8988T (cell line): ENCODE results near the gene SPTBN4.
"Not testable (repeated sequence)": the region's sequence is repeated elsewhere in the genome, so short reads cannot be mapped to it uniquely, and the experiment has no call there.

Experiments
- DNase-seq: peaks from one replicate; pipeline ENCODE4 v3.0.0; 2011

The SPTBN4 gene

DNA sequence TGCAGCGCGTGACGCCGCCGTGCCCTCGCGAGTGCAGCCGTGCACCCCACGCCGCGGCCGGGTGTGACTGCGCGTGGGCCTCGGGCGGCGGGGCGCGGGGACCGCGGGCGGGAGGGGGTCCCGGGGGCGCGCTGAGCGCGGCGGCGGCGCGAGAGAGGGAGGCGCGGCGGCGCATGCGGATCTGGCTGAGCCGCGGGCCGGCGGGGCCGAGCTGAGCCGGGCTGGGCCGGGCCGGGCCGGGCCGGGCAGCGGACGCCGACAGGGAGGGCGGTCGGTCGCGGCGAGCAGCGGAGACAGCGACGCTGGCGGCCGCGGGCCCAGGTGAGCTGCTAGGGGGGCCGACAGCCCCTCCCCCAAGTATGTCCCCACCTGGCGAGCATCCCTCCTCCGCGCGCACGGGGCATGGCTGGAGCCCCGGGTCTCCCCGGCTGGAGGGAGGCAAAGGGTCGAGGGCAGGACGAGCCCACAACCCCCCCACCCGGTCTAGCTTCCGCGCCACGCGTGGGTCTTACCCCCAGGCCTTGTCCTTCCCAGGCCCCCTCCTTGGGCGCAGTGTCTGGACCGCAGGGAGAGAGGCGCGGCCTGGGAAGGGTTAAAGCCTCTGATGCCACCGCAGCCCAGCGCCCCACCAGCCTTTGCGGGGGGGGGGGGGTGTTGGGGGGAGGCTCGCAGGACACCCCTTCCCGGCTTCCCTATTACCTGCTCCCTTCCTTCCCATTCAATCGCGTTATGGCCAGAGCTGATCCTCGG lies at the start of gene SPTBN4:
Gene SPTBN4 (plus strand): TSS at position 17 of the 750 bp plus-strand sequence. CDS start 5,621 bp downstream, outside the sequence.
- DNase-seq: no peak

DNA sequence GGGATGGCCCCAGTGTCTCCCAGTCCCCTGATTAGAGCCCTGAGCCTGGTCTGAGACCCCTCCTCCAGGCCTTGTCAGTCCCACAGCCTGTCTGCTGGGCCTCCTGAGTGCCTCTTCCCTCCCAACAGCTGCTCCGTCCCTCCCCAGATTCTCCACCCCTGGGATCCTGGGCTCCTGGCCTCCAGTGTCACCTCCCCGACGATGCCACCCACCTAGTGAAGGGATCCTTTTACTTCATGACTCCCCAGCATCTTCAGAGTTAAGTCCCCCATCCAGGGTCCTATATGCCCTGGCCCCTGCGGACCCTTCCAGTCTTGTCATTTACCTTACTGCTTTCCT lies 49.2 kb upstream of the SPTBN4 start:
- DNase-seq: no peak

DNA sequence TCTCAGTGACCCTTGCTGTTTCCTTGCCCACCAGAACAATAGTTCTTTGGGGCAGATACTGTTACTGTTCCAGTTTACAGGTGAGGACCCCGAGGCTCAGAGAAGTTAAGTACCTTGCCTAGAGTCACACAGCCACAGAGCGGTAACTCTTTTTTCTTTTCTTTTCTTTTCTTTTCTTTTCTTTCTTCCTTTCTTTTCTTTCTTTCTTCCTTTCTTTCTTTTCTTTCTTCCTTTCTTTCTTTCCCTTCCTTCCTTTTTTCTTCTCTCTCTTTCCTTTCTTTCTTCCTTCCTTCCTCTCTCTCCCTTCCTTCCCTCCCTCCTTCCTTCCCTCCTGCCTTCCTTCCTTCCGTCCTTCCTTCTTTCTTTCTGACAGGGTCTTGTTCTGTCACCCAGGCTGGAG lies 48.8 kb upstream of the SPTBN4 start:
- no peak for DNase-seq

DNA sequence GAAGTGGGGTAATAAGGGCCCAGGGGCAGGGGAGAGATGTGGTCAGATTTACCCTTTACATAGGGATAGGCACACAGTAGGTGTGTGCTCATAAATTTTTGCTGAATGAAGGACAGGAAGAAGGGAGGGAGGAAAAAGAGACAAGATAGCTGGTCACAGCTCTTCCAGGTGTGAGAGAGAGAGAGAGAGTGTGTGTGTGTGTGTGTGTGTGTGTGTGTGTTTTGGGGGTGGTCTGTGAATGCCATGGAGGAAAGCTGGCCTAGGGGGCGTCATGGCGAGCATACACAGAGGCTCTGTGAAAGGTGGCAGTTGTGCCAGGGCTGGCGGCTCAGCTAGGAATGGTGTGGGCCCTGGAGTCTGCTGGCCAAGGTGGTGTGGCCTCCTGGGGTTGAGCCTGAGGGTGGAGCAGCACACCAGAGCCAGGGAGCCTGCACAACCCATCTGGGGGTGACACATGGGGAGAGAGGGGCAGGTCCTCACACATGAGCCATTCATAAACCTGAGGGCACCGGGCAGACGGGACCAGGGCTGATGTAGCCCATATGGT lies 47.7 kb upstream of the SPTBN4 start:
- DNase-seq: no peak

DNA sequence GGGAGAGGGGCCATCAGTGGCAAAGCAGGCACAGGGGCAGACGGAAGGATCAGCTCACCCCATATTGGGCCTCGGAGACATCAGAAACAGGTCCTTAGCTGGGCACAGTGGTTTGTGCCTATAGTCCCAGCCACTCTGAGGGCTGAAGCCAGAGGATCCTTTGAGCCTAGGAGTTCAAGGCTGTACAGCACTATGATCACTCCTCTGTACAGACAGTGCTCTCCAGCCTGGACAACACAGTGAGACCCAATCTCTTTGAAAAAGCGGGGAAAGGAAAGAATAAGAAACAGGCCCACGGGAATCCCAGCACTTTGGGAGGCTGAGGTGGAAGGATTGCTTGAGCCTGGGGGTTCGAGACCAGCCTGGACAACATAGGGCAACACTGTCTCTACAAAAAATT lies 47.0 kb upstream of the SPTBN4 start:
- DNase-seq: no peak

DNA sequence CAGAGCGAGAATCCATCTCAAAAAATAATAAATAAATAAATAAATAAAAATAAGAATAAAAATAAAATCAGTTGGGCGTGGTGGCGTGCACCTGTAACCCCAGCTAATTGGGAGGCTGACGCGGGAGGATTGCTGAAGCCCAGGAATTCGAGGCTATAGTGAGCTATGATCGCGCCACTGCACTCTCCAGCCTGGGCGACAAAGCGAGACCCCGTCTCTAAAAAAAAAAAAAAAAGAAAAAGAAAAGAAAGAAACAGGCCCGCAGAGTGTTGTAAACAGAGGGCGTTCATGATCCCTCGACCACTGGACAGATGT lies 46.4 kb upstream of the SPTBN4 start:
- no peak for DNase-seq

DNA sequence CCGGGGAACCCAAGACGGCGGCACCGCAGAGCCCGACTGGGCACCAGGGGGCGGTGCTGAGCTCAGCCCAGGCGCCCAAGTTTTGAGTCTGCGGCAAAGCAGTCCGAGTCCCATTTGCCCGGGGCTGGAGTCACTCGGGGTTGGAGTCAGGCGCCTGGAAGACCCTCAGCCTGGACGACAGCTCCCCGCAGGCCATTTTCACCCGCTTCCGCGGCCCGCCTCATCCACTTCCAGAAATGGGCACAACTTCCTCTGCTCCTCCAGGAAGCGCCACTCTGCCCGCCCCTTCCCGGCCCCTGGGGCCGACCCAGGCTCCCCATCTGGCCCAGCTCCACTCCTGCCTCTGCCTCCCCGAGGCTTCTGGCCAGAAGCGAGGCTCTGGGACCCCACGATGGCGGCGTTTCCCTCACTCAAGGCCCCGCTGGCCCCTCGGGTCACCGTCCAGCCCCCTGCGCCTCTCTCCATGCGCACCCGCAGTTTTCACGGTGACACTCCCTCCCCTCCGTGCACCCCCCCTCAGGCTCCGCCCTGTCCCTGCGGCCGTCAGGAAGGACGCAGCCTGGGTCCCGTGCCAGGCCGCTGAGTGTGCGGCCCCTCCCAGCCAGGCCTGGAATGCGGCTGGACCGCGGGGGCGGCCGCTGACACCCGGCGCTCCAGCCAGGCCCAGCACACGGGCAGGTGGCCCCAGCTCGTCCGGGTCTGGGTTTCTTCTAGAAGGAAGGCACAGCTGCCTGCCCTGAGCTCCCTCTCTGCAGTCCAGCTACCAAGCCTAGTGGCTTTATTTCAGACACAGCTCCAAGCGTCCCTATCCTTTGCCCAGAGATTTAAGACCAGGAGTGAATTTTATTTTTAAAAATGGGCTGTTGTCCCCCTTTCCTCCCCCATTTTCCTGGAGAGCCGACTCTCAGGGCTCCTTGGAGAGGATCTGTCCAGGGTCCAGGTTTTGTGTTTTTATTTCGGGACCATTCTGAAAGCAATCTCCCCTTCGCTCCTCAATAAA lies 45.7 kb upstream of the SPTBN4 start:
- DNase-seq: peak; percentile 83

DNA sequence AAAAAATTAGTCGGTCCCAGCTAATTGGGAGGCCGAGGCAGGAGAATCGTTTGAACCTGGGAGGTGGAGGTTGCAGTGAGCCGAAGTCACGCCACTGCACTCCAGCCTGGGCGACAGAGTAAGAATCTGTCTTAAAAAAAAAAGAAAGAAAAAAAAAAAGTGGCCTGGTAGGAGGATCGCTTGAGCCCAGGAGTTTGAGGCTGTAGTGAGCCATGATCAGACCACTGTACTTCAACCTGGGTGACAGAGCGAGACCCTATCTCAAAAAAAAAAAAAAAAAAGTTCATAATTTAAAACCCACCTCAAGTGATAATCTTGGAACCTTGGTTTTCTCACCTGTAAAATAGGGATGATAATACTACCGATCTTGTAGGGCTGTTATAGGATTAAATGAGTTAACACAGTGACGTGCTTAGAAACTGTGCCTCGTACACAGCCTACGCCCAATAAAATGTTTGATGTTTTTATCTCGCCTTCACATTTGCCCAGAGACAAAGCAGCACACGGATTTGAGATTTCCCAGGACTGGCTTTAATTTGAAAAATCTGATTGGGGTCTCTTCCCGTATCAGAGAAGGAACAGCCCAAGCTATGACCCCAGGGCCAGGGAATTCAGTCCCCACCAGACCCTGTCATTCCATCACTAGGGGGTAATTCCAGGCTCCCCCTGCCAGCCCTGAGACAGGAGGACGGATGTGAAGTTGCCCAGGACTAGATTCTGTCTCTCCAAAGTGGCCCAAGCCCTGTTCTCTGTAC lies 44.6 kb upstream of the SPTBN4 start:
- DNase-seq: no peak

DNA sequence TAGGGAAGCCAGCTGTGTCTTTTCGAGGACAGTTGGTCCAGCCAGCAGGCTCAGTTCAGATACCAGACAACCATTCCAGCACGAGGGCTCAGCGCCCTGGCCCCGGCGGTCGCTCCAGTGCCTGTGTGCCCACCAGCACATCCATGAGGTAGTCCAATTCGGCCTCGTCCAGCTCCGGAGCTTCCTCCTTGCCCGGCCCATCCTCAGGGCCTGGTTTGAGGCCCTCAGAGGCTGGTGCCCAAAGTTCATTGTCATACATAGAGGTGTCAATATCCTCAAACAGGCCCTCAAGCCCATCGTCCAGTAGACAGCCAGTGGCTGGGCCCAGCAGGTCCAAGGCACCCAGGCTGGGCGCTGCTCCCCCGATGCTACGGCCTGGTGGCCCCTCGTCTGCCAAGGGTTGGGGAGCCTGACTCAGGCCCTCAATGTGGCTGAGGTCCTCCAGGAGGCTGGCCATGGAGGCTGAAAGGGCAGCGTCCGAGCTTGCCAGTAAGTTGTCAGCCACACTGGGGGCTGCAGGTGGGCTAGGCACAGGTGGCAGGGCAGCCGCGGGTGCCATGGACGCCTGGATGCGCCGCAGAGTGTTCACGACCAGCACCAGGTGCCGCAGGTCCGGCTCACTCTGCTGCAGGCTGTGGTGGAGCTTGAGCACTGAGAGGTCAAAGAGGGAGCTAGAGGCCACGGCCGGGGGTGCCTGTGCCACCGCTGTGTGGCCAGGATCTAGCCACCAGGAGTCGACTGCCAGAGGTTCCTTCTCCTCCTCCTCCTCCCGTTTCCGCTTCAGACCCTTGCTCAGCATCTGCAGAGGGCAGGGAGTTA lies 43.8 kb upstream of the SPTBN4 start:
- no peak for DNase-seq

DNA sequence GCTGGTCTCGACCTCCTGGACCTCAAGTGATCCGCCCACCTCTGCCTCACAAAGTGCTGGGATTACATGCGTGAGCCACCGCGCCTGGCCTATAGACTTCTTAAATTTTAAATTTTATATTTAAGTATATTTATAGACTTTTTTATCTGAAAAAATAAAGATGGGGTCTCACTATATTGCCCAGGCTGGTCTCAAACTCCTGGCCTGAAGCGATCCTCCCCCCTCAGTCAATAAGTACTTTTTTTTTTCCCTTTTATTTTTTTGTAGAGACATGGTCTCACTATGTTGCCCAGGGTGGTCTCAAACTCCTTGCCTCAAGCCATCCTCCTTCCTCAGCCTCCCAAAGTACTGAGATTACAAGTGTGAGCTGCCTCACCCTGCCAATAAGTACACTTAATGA lies 42.9 kb upstream of the SPTBN4 start:
- no peak for DNase-seq

DNA sequence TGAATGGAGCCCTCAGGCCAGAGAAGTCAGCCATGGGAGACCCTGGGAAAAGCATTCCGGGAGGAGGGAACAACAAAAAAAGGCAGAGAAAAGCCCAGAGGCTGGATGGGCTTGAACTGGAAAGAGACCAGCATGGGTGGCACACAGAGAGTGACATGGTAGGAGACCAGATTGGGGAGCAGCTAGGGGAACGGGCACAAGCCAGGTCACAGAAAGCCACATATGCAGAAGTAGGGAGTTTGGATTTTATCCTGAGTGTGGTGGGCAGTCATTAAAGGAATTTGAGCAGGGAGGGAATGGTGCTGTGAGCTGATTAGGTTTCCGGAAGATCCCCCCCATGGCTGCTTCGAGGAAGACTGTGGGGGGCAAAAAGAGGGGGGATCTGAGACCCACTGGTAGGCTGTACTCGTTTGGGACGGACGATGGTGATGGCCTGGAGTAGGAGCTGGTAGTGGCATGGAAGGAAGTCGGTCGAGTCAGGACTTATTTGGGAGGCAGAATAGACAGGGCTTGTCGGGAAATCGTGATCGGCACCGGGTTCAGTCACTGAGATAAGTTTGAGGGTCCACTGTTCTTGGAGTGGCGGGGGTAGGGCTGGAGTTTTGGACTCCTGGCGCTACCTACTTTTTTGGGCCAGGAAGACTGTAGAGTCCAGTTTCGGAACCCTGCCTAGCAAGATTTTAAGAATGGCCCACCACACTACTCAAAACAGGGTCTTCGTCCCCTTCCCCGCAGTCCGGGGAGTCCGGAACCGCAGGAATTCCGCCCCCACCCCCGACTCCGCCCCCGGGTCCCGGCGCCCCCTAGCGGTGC lies 42.0 kb upstream of the SPTBN4 start:
- DNase-seq: no peak

DNA sequence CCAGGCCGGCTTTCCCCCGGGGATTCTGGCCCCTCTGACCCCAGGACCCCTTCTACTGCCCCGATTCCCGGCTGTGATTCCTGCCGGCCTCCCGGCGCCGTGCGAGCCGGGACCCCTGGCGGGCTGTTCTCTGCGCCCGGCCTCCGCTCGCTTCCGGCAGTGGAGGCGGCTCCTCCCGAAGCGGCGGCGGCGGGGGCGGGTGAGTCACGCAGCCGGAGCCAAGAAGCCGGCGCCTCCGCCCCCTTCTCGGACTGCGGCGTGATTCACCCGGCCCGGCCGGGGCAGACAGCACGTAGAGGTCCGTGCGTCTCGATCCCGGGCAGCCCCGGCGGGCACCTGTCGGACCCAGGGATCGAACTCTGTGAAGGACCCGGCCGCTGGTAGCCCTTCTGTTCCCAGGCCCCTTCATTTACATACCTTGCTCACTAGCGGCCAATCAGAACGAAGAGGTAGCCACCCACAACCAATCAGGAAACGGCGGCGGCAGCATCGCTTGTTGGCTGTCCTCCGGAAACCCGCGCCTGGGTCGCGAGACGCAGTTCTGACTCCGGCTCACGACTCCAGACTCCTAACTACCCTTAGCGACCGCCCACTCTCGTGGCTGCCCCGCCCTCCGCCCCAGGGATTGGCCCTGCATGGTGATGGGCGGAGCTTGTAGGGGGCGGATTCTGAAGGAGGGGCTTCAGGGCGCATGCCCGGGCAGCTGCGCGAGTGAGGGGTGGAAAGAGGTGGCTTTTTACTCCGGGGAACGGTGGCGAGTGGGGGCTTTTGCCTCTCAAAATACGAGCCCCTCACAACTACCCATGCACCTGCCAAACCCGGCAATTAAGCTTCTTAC lies 41.1 kb upstream of the SPTBN4 start, which contains the start of gene SERTAD1:
Gene SERTAD1 (minus strand): TSS at position 543 of the 838 bp plus-strand sequence. CDS start 2,446 bp downstream, outside the sequence.
- peak; percentile 83 for DNase-seq

DNA sequence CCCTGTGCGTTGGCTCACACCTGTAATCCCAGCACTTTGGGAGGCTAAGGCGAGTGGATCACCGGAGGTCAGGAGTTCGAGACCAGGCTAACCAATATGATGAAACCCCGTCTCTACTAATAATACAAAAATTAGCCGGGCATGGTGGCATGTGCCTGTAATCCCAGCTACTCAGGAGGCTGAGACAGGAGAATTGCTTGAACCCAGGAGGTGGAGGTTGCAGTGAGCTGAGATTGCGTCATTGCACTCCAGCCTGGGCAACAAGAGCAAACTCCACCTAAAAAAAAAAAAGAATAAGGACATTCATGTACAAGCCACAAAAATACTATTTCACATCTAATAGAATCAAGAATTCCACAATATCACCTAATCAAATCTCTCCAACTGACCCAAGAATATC lies 38.6 kb upstream of the SPTBN4 start:
- not testable (repeated sequence) for DNase-seq

DNA sequence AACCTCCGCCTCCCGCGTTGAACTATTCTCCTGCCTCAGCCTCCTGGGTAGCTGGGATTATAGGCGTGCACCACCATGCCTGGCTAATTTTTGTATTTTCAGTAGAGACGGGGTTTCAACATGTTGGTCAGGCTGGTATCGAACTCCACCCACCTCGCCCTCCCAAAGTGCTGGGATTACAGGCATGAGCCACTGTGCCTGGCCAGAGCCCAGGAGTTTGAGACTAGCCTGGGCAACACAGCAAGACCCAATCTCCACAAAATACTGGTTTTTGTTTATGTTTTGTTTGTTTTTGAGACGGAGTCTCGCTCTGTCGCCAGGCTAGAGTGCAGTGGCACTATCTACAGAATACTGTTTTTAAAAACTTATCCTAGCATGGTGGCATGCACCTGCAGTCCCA lies 36.6 kb upstream of the SPTBN4 start:
- DNase-seq: not testable (repeated sequence)

DNA sequence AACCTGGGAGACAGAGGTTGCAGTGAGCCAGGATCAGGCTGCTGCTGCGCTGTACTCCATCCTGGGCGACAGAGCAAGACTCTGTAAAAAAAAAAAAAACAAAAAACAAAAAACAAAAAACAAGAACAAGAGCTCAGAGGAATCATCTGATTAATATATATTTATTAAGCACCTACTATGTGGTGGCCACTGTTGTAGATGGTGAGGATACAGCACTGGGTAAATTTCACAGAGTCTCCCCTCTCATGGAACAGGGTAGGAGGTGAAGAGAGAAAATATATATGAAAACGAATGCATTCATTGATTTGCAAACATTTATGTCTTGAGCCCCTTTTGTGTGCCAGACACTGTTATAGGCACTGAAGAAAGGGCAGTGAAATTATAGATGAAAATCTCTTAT lies 35.1 kb upstream of the SPTBN4 start:
- no peak for DNase-seq

DNA sequence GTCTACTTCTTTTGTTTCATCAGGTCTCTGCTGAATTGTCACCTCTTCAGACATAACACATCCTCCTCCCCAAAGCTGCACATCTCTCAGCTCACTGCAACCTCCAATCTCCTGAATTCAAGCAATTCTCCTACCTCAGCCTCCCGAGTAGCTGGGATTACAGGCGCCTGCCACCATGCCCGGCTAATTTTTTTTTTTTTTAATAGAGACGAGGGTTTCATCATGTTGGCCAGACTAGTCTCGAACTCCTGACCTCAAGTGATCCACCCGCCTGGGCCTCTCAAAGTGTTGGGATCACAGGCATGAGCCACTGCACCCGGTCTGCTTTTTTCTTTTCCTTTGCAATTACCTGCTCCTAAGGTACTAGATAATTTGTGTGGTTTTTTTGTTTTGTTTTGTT lies 34.0 kb upstream of the SPTBN4 start:
- DNase-seq: not testable (repeated sequence)

DNA sequence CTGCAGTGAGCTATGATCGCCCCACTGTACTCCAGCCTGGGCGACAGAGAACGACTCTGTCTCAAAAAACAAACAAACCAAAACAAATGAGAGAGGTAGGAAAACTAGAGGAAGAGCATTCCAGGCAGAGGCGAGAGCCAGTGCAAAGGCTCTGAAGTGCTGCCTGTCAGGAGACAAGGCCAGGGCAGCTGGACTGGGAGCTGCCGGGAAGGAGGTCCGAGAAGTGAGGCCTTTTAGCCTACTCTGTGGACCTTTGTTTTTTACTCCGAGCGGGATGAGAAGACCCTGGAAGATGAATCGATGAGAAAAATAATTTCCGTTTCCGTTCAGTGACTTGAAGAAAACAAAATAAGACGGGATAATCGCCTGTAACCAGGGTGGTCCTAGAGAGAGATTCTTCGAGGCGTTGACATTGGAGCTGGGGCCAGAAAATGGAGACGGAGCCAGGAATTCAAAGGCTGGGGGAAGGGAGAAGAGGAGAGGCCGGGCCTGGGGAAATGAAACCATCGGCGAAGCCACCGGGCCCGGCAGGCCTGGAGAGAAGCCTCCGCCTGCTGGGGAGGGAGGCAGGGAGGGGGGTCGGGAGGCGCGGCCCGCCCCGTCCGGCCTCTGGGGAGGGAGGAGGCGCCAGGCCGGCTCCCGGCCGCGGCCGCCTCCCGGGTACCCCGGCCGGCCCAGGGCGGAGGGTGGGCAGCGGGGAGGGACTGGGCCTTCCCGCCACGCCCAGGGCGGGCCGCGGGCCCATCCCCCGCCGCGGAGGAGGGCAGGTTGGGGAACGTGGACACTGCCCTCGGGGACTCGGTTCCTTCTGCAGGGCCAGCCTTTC lies 33.2 kb upstream of the SPTBN4 start:
- peak; percentile 60 for DNase-seq

DNA sequence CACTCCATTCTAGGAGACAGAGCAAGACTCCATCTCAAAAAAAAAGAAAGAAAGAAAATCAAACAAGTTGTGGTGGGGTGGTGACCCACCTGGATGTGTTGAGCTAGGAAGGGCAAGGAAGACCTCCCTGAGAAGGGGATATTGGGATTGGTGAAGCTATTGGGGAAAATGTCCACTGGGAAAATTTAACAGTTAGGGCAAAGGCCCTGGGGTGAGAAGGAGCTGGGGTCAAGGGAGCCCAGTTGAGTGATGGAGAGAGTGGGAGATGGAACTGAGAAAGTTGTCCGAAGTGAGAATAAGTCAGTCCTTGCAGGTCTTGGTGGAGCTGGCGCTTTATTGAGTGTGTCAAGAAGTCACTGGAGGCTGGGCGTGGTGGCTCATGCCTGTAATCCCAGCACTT lies 28.5 kb upstream of the SPTBN4 start:
- DNase-seq: no peak

DNA sequence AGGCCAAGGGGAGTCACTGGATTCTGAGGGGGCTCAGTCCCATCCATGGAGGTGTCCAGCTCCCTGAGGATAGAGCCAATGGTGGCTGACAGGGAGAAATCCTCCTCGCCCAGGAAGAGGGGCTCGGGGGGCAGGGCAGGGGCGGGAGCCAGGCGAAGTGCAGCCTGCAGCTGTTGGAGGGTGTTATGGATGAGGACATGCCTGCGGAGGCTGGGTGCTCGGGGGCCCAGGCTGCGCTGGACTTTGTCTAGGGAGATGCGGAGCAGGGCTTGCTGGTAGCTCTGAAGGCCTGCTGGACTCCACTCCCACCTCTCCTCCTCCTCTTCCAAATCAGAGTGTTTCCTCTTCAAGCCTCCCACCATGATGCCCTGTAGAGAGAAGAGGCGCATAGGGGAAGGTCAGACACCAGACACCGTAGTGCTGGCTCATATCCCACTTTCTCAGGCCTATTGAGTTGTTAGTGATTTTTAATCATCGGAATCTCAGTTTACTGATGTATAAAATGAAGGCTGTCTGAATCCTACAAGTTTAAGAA lies 25.0 kb upstream of the SPTBN4 start:
- no peak for DNase-seq
